Caki2 (cell line): ENCODE data around the gene TXLNA. TPM values are rescaled to one million over a fixed set of nuclear protein-coding genes. Genes with fewer than 3 reads are reported as not detected.
"Not testable (repeated sequence)": the region's sequence is repeated elsewhere in the genome, so short reads cannot be mapped to it uniquely, and the experiment has no call there.

Experiments used
- DNase-seq: peaks from one replicate; pipeline ENCODE4 v3.0.0-alpha.2; 2015; ENCODE audit warnings: low read depth
- in situ Hi-C: cut with HindIII; loops from 2 replicates; pipeline ENCODE4 v1.10.0; 2016; ENCODE audit warnings: low sequenced_read_pairs, low pct_unique_long_range_greater_than_20kb, mixed read lengths
- total RNA-seq: library from RNA; depleted of rRNA; stranded (reverse); fragments of >200 nt; shearing (Covaris generic); gene quantifications from 2 replicates; pipeline ENCODE4 v1.2.3, GENCODE V29; 2014; ENCODE audit warnings: low replicate concordance; rRNA removed

The TXLNA gene
- 58.5 and 63.9 TPM in 2 replicates for total RNA-seq

- in situ Hi-C loops: no loop called here
- DNase-seq: peak; percentile 94
Measured at GRCh38 chr1:32179443-32180185, at the start of gene TXLNA. TXLNA (plus strand) TSS chr1:32179675; CDS start chr1:32180346, 671 bp downstream.

GRCh38 chr1:32133950-32134280, 45.6 kb upstream of the TXLNA start:
- DNase-seq, in situ Hi-C loops: not testable (repeated sequence)

GRCh38 chr1:32137111-32137510, 42.4 kb upstream of the TXLNA start:
- no peak for DNase-seq
- in situ Hi-C loops: no loop called here

- in situ Hi-C loops: no loop called here
Measured at GRCh38 chr1:32138965-32139364, 40.5 kb upstream of the TXLNA start.

GRCh38 chr1:32142446-32143301, 36.8 kb upstream of the TXLNA start:
- in situ Hi-C loops: no loop called here
- peak; percentile 64 for DNase-seq

More at GRCh38 chr1:32138965-32139364, 40.5 kb upstream of the TXLNA start:
- no peak for DNase-seq

- DNase-seq, in situ Hi-C loops: not testable (repeated sequence)
Measured at GRCh38 chr1:32143302-32143695, 36.2 kb upstream of the TXLNA start.

GRCh38 chr1:32144033-32144432, 35.4 kb upstream of the TXLNA start:
- in situ Hi-C loops: no loop called here
- no peak for DNase-seq

- in situ Hi-C loops, DNase-seq: not testable (repeated sequence)
Measured at GRCh38 chr1:32147799-32148198, 31.7 kb upstream of the TXLNA start.

- no peak for DNase-seq
- in situ Hi-C loops: no loop called here
Measured at GRCh38 chr1:32150847-32151246, 28.6 kb upstream of the TXLNA start.

GRCh38 chr1:32151319-32151787, 28.1 kb upstream of the TXLNA start:
- in situ Hi-C loops: no loop called here
- DNase-seq: no peak

GRCh38 chr1:32159189-32159588, 20.3 kb upstream of the TXLNA start:
- in situ Hi-C loops: no loop called here

GRCh38 chr1:32163405-32163804, 16.1 kb upstream of the TXLNA start:
- in situ Hi-C loops: no loop called here

More at GRCh38 chr1:32159189-32159588, 20.3 kb upstream of the TXLNA start:
- DNase-seq: no peak

GRCh38 chr1:32165633-32166032, 13.8 kb upstream of the TXLNA start:
- in situ Hi-C loops: not testable (repeated sequence)

More at GRCh38 chr1:32163405-32163804, 16.1 kb upstream of the TXLNA start:
- no peak for DNase-seq

GRCh38 chr1:32170991-32171390, 8.5 kb upstream of the TXLNA start:
- DNase-seq: no peak
- in situ Hi-C loops: no loop called here

More at GRCh38 chr1:32165633-32166032, 13.8 kb upstream of the TXLNA start:
- DNase-seq: not testable (repeated sequence)

- in situ Hi-C loops: no loop called here
- DNase-seq: no peak
Measured at GRCh38 chr1:32172621-32173245, 6.7 kb upstream of the TXLNA start.

- no peak for DNase-seq
- in situ Hi-C loops: no loop called here
Measured at GRCh38 chr1:32178380-32179192, 889 bp upstream of the TXLNA start.

GRCh38 chr1:32179193-32179442, 357 bp upstream of the TXLNA start:
- in situ Hi-C loops: no loop called here
- no peak for DNase-seq
